ENCODE data around the gene NABP1.

The NABP1 gene

DNA sequence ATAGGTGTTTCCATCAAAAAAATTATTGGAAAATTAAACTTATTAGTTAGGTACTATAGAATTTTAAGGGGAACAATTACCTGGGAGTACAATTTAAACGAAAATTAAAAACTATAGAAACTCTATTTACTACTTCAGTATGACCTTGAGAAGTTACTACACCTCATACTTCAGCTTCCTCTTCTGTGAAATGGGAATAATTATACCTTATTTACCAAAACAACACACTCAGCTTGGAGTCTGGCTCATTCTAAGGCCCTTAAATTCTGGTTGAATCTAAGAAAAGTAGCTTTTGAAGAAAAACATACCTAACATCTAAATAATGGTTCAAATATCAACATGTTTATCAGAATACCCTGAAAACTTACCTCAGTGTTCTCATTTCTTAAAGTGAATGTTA is 2.7 kb downstream of the NABP1 start:
- no peak for DNase-seq (ENCODE audit: low spot score)

- no peak for DNase-seq (ENCODE audit: low spot score)
Measured at GRCh38 chr2:191682126-191682525, 4.2 kb downstream of the NABP1 start.

DNA sequence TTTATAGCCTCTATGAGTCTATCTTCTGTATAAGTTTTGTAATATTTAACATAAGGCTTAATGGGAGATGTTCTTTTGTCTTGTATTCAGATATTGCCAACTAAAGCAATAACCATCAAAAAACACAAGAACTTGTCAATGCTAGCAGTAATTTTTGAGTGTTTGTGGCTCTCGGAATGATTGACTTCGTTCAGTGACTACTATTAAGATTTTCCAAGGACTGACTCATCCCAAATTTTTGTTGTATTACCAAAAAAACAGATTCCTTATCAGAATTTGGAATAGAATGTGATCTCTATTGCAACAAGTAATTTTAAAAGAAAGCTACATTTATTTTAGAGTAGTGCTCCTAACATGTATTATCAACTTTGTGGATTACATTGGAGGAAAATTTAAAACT is 8.1 kb downstream of the NABP1 start:
- DNase-seq (ENCODE audit: low spot score) = no peak

DNA sequence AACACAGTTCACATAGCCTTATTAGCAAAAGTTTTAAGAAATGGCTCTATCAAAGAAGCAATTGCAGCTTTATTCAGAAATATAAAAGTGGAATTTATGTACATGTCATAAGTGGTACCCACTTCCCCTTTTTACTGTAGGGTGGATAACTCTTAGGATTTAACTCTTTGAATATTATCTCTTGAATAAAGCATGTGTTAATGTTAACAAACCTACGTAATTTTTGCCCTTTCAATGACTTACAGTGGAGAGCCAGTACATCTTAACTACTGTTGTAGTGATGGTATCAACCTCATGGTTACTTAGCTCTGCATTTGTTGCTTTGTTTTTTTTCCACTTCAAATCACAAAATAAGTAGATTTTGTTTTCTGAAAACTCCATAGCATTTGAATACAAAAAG is 8.8 kb downstream of the NABP1 start:
- no peak for DNase-seq (ENCODE audit: low spot score)

DNA sequence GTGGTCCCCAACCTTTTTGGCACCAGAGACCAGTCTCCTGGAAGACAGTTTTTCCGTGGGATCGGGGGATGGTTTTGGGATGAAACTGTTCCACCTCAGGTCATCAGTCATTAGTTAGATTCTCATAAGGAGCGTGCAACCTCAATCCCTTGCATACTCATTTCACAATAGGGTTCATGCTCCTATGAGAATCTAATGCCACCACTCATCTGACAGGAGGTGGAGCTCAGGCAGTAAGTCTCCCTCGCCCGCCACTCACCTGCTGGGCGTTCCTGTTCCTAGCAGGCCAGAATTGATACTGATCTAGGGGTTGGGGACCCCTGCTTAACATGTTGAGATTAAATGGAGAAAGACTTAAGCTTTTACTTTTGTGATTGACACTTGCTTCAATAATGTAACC is 9.9 kb downstream of the NABP1 start:
- no peak for DNase-seq (ENCODE audit: low spot score)

DNA sequence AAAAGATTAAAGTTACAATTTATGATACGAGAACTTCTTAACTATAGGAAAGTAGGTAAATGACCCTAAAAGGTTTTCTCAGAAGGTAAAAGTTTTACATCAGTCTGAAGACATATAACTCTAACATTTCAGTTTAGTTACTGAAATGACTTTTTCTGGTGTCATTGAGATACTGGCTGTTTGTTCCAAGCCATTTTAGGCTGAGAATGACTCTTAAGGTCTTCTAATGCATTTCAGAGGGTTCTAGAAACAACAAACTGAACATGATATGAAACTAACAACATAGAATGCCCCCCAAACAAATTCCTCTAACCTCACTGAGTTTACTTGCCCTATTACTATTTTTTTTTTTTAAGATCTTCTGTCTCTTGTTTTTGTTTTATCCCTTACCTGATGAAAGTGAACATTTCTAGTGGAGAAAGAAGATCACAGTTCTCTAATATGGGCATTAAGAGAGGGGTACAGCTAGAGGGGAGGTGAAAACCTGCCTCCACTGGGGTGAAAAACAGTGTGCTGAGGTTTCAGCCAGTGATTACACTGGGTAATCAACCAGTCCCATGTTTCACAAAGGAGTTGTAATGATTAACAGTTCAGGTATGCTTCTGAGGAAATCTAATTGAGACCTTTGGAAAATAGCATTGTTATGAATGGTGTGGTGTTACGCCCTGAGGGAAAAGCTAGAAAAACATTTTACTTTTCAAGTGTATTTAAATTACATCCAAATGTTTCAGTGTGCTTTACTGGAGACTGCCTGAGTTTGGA is 11.2 kb downstream of the NABP1 start:
- DNase-seq (ENCODE audit: low spot score) = no peak

- no peak for DNase-seq (ENCODE audit: low spot score)
Measured at GRCh38 chr2:191690327-191690726, 12.4 kb downstream of the NABP1 start.

GRCh38 chr2:191691016-191691735 is 13.2 kb downstream of the NABP1 start:
- DNase-seq (ENCODE audit: low spot score) = peak; percentile 59

- no peak for DNase-seq (ENCODE audit: low spot score)
Measured at GRCh38 chr2:191691898-191692297, 14.0 kb downstream of the NABP1 start.

DNA sequence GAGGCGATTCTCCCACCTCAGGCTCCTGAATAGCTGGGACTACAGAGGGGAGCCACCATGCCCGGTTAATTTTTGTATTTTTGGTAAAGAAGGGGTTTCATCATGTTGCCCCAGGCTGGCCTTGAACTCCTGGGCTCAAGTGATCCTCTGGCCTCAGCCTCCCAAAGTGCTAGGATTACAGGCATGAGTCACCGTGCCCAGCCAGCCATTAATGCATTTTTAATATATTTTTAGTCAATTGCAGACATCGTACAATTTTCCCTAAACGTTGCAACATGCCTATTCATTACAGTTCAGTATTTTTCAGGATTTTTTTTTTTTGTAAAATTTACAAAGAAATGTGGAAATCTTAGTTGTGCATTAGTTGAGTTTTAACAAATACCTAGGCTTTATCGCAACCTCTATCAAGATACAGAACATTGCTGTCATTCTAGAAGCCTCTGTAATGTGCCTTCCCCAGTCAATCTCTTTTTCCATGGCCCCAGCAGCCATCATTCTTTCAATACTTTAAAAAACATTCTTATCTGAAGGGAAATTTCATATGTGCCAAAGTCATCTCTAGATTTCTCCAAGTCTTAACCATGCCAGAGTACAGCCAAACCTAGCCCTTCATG is 14.7 kb downstream of the NABP1 start:
- DNase-seq (ENCODE audit: low spot score) = no peak

- DNase-seq (ENCODE audit: low spot score) = no peak
Measured at GRCh38 chr2:191693166-191693565, 15.2 kb downstream of the NABP1 start.

GRCh38 chr2:191693778-191694177 is 15.8 kb downstream of the NABP1 start:
- DNase-seq (ENCODE audit: low spot score) = no peak

- no peak for DNase-seq (ENCODE audit: low spot score)
Measured at GRCh38 chr2:191696001-191696400, 18.1 kb downstream of the NABP1 start.

DNA sequence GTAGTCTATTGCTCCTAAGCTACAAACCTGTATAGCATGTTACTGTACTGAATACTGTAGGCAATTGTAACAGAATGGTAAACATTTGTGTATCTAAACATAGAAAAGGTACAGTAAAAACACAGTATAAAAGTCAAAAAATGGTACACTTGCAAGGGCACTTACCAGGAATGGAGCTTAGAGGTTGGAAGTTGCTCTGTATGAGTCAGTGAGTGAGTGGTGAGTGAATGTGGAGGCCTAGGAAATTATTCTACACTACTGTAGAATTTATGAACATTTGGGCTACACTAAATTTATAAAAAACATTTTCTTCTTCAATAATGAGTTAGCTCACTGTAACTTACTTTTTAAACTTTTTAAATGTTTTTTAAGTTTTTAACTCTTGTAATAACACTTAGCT is 19.0 kb downstream of the NABP1 start:
- no peak for DNase-seq (ENCODE audit: low spot score)

DNA sequence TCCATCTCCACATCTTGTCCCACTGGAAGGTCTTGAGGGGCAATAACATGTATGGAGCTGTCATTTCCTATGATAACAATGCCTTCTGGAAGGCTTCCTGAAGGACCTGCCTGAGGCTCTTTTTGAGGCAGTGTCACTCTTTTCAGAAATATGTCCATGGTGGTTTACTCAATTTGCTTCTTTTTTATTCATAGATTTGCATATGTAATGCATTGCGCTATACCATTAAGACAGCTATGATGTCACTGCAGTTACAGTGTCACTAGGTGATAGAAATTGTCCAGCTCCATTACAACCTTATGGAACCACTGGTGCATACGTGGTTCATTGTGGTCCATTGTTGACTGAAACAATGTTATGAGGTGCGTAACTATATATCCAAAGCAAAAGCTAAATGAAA is 19.9 kb downstream of the NABP1 start:
- no peak for DNase-seq (ENCODE audit: low spot score)

DNA sequence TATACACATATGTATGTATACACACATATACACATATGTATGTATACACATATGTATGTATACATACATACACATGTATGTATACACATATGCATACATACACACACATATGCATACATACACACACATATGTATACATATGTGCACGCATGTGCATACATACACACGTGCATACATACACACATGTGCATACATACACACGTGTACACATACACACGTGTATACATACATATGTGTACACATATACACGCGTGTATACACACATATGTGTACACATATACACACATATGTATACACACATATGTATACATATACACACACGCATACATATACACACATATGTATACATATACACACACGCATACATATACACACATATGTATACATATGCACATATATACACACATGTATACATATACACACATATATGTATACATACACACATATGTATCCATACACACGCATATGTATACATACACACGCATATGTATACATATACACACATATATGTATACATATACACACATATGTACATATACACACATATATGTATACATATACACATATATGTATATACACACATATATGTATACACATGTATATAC is 21.5 kb downstream of the NABP1 start:
- DNase-seq (ENCODE audit: low spot score) = no peak

- no peak for DNase-seq (ENCODE audit: low spot score)
Measured at GRCh38 chr2:191701029-191701428, 23.1 kb downstream of the NABP1 start.

- DNase-seq (ENCODE audit: low spot score) = no peak
Measured at GRCh38 chr2:191701696-191702095, 23.8 kb downstream of the NABP1 start.

DNA sequence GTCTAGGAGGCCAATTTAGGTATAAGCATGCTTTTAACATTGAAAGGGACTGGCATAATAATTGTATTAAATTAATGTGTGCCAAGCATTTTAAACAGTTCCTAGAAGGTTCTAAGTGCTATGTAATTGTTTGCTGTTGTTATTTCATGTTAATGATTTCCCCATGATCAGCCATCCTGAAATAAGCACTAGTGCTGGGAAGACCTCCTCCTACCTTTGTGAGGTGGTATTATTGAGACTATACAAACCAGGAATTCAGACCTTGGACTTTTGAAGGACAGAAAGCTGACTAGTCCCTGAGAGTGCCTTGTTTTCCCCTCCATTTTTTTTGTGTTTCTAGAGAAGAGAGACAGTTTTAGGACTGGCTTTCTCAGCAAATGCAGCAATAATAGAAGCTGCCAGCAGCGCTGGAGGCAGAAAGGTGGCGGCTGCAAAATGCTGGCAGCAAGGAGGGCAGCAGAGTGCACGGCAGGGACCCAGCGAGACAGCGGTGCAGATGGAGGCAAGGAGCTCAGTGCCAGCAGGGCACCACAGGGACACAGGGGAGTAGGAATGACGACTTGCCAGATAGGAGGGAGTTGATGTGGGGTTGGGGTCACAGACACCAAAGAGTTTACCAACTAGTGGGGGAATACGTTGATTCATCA is 25.3 kb downstream of the NABP1 start:
- no peak for DNase-seq (ENCODE audit: low spot score)

GRCh38 chr2:191705084-191705483 is 27.1 kb downstream of the NABP1 start:
- DNase-seq (ENCODE audit: low spot score) = no peak

- no peak for DNase-seq (ENCODE audit: low spot score)
Measured at GRCh38 chr2:191705701-191706100, 27.8 kb downstream of the NABP1 start.

DNA sequence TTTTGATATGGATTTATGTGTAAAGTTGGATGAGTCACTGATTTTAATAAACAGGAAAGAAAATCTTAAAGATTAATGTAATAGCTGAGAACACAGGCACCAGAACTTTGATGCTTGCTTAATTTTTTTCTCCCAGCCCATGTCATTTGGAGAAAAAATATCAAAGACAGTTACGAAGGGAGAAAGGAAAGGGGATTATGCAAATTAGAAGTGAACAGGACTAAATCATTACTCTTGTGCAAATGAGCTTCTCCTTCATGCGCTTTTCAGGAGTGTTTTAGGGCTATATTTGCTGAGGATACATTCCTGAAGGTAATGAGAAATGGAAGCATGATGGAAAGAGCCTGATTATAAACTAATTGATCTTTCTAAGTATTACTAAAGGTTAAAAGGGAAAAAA is 28.9 kb downstream of the NABP1 start:
- DNase-seq (ENCODE audit: low spot score) = no peak

All from germinal center (tissue), 1 donor.